MM.1S (cell line): ENCODE results near the gene SLC25A33.
A peak's percentile ranks its signal among the peaks of the same experiment; 100 is the strongest.
"Not testable (repeated sequence)": the region's sequence is repeated elsewhere in the genome, so short reads cannot be mapped to it uniquely, and the experiment has no call there.

Experiments
- DNase-seq: peaks from one replicate; pipeline ENCODE4 v3.0.0-alpha.2; 2015
- H2AFZ ChIP-seq: fragments of 300-600 bp; sonication (generic); 2 replicates; pipeline ENCODE4 v1.6.0; 2016; ENCODE audit warnings: antibody characterized with exemption, low read length
- H3F3A ChIP-seq: fragments of 300-600 bp; sonication (generic); 2 replicates; pipeline ENCODE4 v1.6.1; 2016; ENCODE audit warnings: mild to moderate bottlenecking, antibody characterized with exemption, low read length, moderate library complexity, mixed read lengths; ENCODE audit not compliant: insufficient read depth
- H3K27ac ChIP-seq: fragments of 300-600 bp; sonication (generic); 2 replicates; pipeline ENCODE4 v1.5.1; 2016; ENCODE audit warnings: mild to moderate bottlenecking, low read length
- H3K27me3 ChIP-seq: fragments of 300-600 bp; sonication (generic); replicated peaks from 2 replicates; pipeline ENCODE4 v1.6.0; 2016; ENCODE audit warnings: low read length; ENCODE audit not compliant: insufficient read depth
- H3K36me3 ChIP-seq: fragments of 300-600 bp; sonication (generic); replicated peaks from 2 replicates; pipeline ENCODE4 v1.6.1; 2016; ENCODE audit warnings: mild to moderate bottlenecking, low read length, mixed read lengths; ENCODE audit not compliant: insufficient read depth
- H3K4me1 ChIP-seq: fragments of 300-600 bp; sonication (generic); 2 replicates; pipeline ENCODE4 v1.6.1; 2016; ENCODE audit warnings: low read length, mixed read lengths
- H3K4me2 ChIP-seq: fragments of 300-600 bp; sonication (generic); 2 replicates; pipeline ENCODE4 v1.6.0; 2016; ENCODE audit warnings: low read depth, low read length
- H3K4me3 ChIP-seq: fragments of 300-600 bp; sonication (generic); 2 replicates; pipeline ENCODE4 v1.5.1; 2016; ENCODE audit warnings: low read length, mixed read lengths
- H3K79me2 ChIP-seq: fragments of 300-600 bp; sonication (generic); 2 replicates; pipeline ENCODE4 v1.6.1; 2016; ENCODE audit warnings: mixed run types, low read length, mixed read lengths
- H3K9ac ChIP-seq: fragments of 300-600 bp; sonication (generic); 2 replicates; pipeline ENCODE4 v1.6.1; 2016; ENCODE audit warnings: low read length, mixed read lengths
- H3K9me2 ChIP-seq: fragments of 300-600 bp; sonication (generic); replicated peaks from 2 replicates; pipeline ENCODE4 v1.6.1; 2016; ENCODE audit warnings: mild to moderate bottlenecking, low read length, mixed read lengths; ENCODE audit not compliant: insufficient read depth
- H3K9me3 ChIP-seq: fragments of 300-600 bp; sonication (generic); replicated peaks from 2 replicates; pipeline ENCODE4 v1.6.1; 2016; ENCODE audit warnings: mild to moderate bottlenecking, low read length, mixed read lengths; ENCODE audit not compliant: insufficient read depth
- H4K20me1 ChIP-seq: fragments of 300-600 bp; sonication (generic); 2 replicates; pipeline ENCODE4 v1.6.1; 2016; ENCODE audit warnings: mild to moderate bottlenecking, low read length, moderate library complexity, mixed read lengths; ENCODE audit not compliant: insufficient read depth
- CTCF ChIP-seq: fragments of 300-600 bp; sonication (generic); IDR thresholded peaks from 2 replicates; pipeline ENCODE4 v1.5.1; 2016; ENCODE audit warnings: antibody characterized with exemption, low read length, mixed read lengths
- EZH2 ChIP-seq: fragments of 300-600 bp; sonication (generic); optimal IDR thresholded peaks from 2 replicates; pipeline ENCODE3; 2017; ENCODE audit warnings: low read depth, mild to moderate bottlenecking, antibody characterized with exemption, low read length, mixed read lengths
- EZH2phosphoT487 ChIP-seq: fragments of 300-600 bp; sonication (generic); IDR thresholded peaks from 2 replicates; pipeline ENCODE4 v1.6.1; 2018; ENCODE audit warnings: antibody characterized with exemption, low read length

The SLC25A33 gene

GRCh38 chr1:9569267-9569666, 30.0 kb downstream of the SLC25A33 start:
- H3F3A ChIP-seq = no peaks in the 10 kb centered on the region
- no peak overlapping the region for H3K27ac ChIP-seq
- H3K9me2 ChIP-seq = no peaks in the 10 kb centered on the region
- no peak overlapping the region for H2AFZ ChIP-seq
- H3K9ac ChIP-seq = no peak overlapping the region
- H3K9me3 ChIP-seq = no peaks in the 10 kb centered on the region
- no peak overlapping the region for H3K4me2 ChIP-seq
- DNase-seq = no peak
- H3K4me1 ChIP-seq = no peaks in the 10 kb centered on the region
- no peaks in the 10 kb centered on the region for H3K36me3 ChIP-seq
- no peak overlapping the region for H3K4me3 ChIP-seq
- H3K79me2 ChIP-seq = no peaks in the 10 kb centered on the region
- no peaks in the 10 kb centered on the region for H4K20me1 ChIP-seq
- no peaks in the 10 kb centered on the region for H3K27me3 ChIP-seq
- TF ChIP-seq CTCF = no peak
- TF ChIP-seq EZH2 = no peak
- no peak for TF ChIP-seq EZH2phosphoT487

- H4K20me1 ChIP-seq, H3K79me2 ChIP-seq, H3K36me3 ChIP-seq, H3K4me2 ChIP-seq, H3K4me3 ChIP-seq, H2AFZ ChIP-seq, H3K9ac ChIP-seq, DNase-seq, H3K27me3 ChIP-seq, H3K9me2 ChIP-seq, H3K9me3 ChIP-seq, H3K4me1 ChIP-seq, H3F3A ChIP-seq, H3K27ac ChIP-seq: not testable (repeated sequence)
Measured at GRCh38 chr1:9570886-9571529, 31.7 kb downstream of the SLC25A33 start.

- no peak overlapping the region for H2AFZ ChIP-seq
- TF ChIP-seq EZH2 (no peak), CTCF (peak; percentile 51), EZH2phosphoT487 (no peak)
- no peak overlapping the region for H3K4me3 ChIP-seq
- peak; percentile 60 for DNase-seq
- H3K9ac ChIP-seq = no peak overlapping the region
- H3K4me1 ChIP-seq = no peaks in the 10 kb centered on the region
- no peak overlapping the region for H3K27ac ChIP-seq
- H3F3A ChIP-seq = 0 out of 2 replicates have a peak, but pooled peaks cover 2% of the 10 kb centered on the region
- no peak overlapping the region for H3K4me2 ChIP-seq
- H3K79me2 ChIP-seq = no peaks in the 10 kb centered on the region
- H3K36me3 ChIP-seq = no peaks in the 10 kb centered on the region
- no peaks in the 10 kb centered on the region for H3K9me2 ChIP-seq
- H3K9me3 ChIP-seq = no peaks in the 10 kb centered on the region
- H3K27me3 ChIP-seq = no peaks in the 10 kb centered on the region
- H4K20me1 ChIP-seq = no peaks in the 10 kb centered on the region
Measured at GRCh38 chr1:9573723-9574122, 34.5 kb downstream of the SLC25A33 start.

GRCh38 chr1:9575486-9575885, 36.2 kb downstream of the SLC25A33 start:
- Histone ChIP-seq H3K9me3 (no peaks in the 10 kb centered on the region), H3K36me3 (no peaks in the 10 kb centered on the region), H3F3A (0 out of 2 replicates have a peak, but pooled peaks cover 2% of the 10 kb centered on the region), H3K4me1 (no peaks in the 10 kb centered on the region), H3K27me3 (no peaks in the 10 kb centered on the region), H3K4me2 (no peak overlapping the region), H3K27ac (no peak overlapping the region), H3K79me2 (no peaks in the 10 kb centered on the region), H2AFZ (no peak overlapping the region), H3K9ac (no peak overlapping the region), H3K4me3 (no peak overlapping the region), H3K9me2 (no peaks in the 10 kb centered on the region), H4K20me1 (no peaks in the 10 kb centered on the region)
- no peak for DNase-seq
- TF ChIP-seq EZH2 (no peak), CTCF (no peak), EZH2phosphoT487 (no peak)
